ENCODE measurements around the gene ANG. TPM values are rescaled to one million over a fixed set of nuclear protein-coding genes. Genes with fewer than 3 reads are reported as not detected.

The ANG gene
- total RNA-seq, 1 experiment from 2014 or later, result 3.2 TPM

DNA sequence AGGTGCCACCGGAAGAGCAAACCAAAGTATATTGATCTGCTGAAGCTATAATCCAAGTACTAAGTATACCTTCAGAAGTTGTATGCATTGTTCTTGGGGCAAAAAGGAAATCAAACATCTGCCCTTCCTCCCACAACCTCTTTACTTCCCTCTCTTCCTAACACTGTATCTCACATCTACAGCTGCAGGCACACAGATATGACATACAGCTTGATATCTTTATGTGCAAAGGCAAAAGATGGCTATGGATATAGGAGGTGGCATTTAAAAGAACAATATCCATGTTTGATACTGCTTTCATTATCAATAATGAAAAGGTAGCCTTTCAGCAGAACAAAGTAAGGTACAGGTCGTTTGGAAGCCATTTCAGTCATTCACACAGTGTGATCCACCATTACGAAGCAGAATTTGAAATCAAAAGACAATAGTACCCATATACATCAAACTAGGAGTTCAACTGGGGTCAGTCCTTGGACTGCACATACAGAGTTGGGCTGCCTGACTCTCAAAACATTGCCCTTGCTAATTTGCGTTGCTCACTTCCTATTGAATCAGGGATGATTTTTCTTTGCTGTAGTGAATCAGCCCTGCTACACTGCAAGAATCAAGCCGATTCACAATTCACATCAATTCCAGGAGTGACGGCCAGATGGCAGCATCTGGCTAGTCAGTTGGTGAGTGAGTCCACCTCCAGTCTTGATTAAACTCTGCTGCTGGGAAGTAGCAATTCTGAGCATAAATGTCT, 8.9 kb downstream of the ANG start:
- Histone ChIP-seq H2AFZ (ENCODE audit: low read length) (no peak overlapping the region), H3K27ac (ENCODE audit: insufficient read length, low read depth, low read length) (no peak overlapping the region), H3K18ac (ENCODE audit: insufficient read length, low read depth, low read length) (no peak overlapping the region), H3K79me1 (ENCODE audit: insufficient read depth, low read depth, low read length, poor library complexity, severe bottlenecking) (no peaks in the 10 kb centered on the region), H3K27me3 (ENCODE audit: insufficient read depth, low read length) (no peaks in the 10 kb centered on the region), H3K9ac (ENCODE audit: extremely low read depth, insufficient read length, low read length) (peak overlapping the region; percentile 12), H2BK20ac (ENCODE audit: low read depth, low read length, poor library complexity, severe bottlenecking) (no peak overlapping the region), H4K20me1 (ENCODE audit: control insufficient read depth, insufficient read depth, insufficient read length) (no peaks in the 10 kb centered on the region), H4K8ac (replicated peaks; ENCODE audit: insufficient read length, low read depth, low read length) (no peak overlapping the region), H3K4ac (ENCODE audit: low read depth, low read length) (no peak overlapping the region), H2BK5ac (ENCODE audit: insufficient read length, low read length) (no peak overlapping the region), H3K9me3 (ENCODE audit: control insufficient read depth, low read depth, low read length) (no peaks in the 10 kb centered on the region), H2AK5ac (ENCODE audit: insufficient read length, low read length) (no peak overlapping the region), H3K56ac (ENCODE audit: insufficient read length, low read depth, low read length) (no peak overlapping the region), H4K5ac (ENCODE audit: insufficient read length, low read depth, low read length) (no peak overlapping the region), H2BK120ac (ENCODE audit: low read depth, low read length, poor library complexity, severe bottlenecking) (no peak overlapping the region), H2BK12ac (ENCODE audit: insufficient read length, low read depth, low read length) (no peak overlapping the region), H3T11ph (ENCODE audit: low read length) (no peak overlapping the region), H3K4me1 (ENCODE audit: insufficient read depth, low read length) (no peaks in the 10 kb centered on the region), H3K23me2 (ENCODE audit: insufficient read length, low read depth, low read length, poor library complexity, severe bottlenecking) (no peaks in the 10 kb centered on the region), H4K91ac (ENCODE audit: insufficient read length, low read depth, low read length) (no peak overlapping the region), H3K4me2 (ENCODE audit: insufficient read depth, insufficient read length, low read length) (no peak overlapping the region), H2BK15ac (ENCODE audit: low read depth, low read length) (no peak overlapping the region), H3K23ac (ENCODE audit: insufficient read length, low read depth, low read length) (no peak overlapping the region), H3K14ac (ENCODE audit: insufficient read depth, low read length) (no peak overlapping the region), H3K79me2 (ENCODE audit: insufficient read depth, low read length) (no peaks in the 10 kb centered on the region)
- Mint-ChIP-seq H3K36me3 (ENCODE audit: insufficient read depth in 1 of 3, low read depth in 3 of 3) (peaks cover 0 to 7% (median 0%) of the 10 kb centered on the region in 3 experiments; a peak in 3 of 7 replicates), H3K4me1 (peaks cover 8 to 10% of the 10 kb centered on the region in 2 experiments; a peak in 3 of 4 replicates), H3K4me3 (no peak overlapping the region), H3K27me3 (ENCODE audit: low read depth) (no peaks in the 10 kb centered on the region), H3K9me3 (no peaks in the 10 kb centered on the region; a peak in 2 of 5 replicates), H3K27ac (no peak overlapping the region)
- peak; percentile 73 for DNase-seq
- TF ChIP-seq CTCF (conservative IDR thresholded peaks at IDR 0.05), result peak; percentile 93
- WGBS (ENCODE audit: extremely low coverage, insufficient read length, low lambda C conversion rate), result no CpG with 5 or more reads among the region's 6 CpGs

Data from H9 (cell line).